ENCODE results near the gene GRM7.

GRM7 gene

DNA sequence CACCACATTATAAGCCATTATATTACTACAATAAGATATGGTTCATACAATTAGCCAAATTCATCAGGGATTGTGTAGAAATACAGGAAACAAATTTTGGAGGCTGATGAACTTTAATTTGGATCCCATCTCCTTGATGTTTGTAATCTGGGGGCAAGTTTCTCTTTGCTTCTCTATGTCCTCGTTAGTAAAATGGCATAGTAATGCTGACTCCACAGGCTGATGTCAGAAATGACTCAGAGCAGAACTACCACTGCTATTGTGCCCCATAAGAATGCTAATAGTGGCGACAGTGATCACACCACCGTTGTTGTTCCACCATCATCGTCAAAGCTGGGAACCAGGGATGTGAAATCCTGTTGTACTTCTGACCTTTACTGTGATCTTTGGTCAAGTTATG lies 918.4 kb downstream of the GRM7 start (continued):
- TF ChIP-seq, protein P1, sequence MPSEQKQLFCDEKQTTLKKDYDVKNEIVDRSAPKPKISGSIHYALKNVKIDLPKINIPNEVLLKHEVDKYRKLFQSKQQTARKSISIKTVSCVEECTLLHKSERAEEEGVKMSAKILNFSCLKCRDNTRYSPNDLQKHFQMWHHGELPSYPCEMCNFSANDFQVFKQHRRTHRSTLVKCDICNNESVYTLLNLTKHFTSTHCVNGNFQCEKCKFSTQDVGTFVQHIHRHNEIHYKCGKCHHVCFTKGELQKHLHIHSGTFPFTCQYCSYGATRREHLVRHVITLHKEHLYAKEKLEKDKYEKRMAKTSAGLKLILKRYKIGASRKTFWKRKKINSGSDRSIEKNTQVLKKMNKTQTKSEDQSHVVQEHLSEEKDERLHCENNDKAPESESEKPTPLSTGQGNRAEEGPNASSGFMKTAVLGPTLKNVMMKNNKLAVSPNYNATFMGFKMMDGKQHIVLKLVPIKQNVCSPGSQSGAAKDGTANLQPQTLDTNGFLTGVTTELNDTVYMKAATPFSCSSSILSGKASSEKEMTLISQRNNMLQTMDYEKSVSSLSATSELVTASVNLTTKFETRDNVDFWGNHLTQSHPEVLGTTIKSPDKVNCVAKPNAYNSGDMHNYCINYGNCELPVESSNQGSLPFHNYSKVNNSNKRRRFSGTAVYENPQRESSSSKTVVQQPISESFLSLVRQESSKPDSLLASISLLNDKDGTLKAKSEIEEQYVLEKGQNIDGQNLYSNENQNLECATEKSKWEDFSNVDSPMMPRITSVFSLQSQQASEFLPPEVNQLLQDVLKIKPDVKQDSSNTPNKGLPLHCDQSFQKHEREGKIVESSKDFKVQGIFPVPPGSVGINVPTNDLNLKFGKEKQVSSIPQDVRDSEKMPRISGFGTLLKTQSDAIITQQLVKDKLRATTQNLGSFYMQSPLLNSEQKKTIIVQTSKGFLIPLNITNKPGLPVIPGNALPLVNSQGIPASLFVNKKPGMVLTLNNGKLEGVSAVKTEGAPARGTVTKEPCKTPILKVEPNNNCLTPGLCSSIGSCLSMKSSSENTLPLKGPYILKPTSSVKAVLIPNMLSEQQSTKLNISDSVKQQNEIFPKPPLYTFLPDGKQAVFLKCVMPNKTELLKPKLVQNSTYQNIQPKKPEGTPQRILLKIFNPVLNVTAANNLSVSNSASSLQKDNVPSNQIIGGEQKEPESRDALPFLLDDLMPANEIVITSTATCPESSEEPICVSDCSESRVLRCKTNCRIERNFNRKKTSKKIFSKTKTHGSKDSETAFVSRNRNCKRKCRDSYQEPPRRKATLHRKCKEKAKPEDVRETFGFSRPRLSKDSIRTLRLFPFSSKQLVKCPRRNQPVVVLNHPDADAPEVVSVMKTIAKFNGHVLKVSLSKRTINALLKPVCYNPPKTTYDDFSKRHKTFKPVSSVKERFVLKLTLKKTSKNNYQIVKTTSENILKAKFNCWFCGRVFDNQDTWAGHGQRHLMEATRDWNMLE (tag by site-specific recombination; conservative IDR thresholded peaks at IDR 0.05; ENCODE audit: low read depth) = no peak
- no peak for TF ChIP-seq ZNF292 (tag by site-specific recombination; IDR thresholded peaks at IDR 0.05; ENCODE audit: borderline replicate concordance, low read depth)
- TF ChIP-seq, protein P2, sequence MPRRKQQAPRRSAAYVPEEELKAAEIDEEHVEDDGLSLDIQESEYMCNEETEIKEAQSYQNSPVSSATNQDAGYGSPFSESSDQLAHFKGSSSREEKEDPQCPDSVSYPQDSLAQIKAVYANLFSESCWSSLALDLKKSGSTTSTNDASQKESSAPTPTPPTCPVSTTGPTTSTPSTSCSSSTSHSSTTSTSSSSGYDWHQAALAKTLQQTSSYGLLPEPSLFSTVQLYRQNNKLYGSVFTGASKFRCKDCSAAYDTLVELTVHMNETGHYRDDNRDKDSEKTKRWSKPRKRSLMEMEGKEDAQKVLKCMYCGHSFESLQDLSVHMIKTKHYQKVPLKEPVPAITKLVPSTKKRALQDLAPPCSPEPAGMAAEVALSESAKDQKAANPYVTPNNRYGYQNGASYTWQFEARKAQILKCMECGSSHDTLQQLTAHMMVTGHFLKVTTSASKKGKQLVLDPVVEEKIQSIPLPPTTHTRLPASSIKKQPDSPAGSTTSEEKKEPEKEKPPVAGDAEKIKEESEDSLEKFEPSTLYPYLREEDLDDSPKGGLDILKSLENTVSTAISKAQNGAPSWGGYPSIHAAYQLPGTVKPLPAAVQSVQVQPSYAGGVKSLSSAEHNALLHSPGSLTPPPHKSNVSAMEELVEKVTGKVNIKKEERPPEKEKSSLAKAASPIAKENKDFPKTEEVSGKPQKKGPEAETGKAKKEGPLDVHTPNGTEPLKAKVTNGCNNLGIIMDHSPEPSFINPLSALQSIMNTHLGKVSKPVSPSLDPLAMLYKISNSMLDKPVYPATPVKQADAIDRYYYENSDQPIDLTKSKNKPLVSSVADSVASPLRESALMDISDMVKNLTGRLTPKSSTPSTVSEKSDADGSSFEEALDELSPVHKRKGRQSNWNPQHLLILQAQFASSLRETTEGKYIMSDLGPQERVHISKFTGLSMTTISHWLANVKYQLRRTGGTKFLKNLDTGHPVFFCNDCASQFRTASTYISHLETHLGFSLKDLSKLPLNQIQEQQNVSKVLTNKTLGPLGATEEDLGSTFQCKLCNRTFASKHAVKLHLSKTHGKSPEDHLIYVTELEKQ (tag by site-specific recombination; IDR thresholded peaks at IDR 0.05; ENCODE audit: borderline replicate concordance) = no peak
- no peak for TF ChIP-seq ZNF585B (tag by site-specific recombination; IDR thresholded peaks at IDR 0.05)
- TF ChIP-seq ZNF521 (tag by site-specific recombination; IDR thresholded peaks at IDR 0.05) = no peak
- TF ChIP-seq MZF1 (tag by site-specific recombination; IDR thresholded peaks at IDR 0.05; ENCODE audit: borderline replicate concordance) = no peak
- no peak for TF ChIP-seq ZNF529 (tag by site-specific recombination; IDR thresholded peaks at IDR 0.05; ENCODE audit: insufficient replicate concordance)

GRCh38 chr3:7781395-7781794 lies 920.5 kb downstream of the GRM7 start:
- ChIA-PET CTCF (no interaction called here), POLR2A (no interaction called here)
- H3K36me3 ChIP-seq (ENCODE audit: control insufficient read depth in 2 of 2, insufficient read depth in 1 of 2, low read length in 2 of 2) = no peaks in the 10 kb centered on the region
- no peaks in the 10 kb centered on the region for H3K9me3 ChIP-seq (ENCODE audit: control insufficient read depth, insufficient read depth, low read depth, low read length)
- H3K4me3 ChIP-seq (ENCODE audit: low read depth, low read length) = no peak overlapping the region
- no peaks in the 10 kb centered on the region for H3K4me1 ChIP-seq (ENCODE audit: control insufficient read depth, insufficient read depth, low read length)
- no peak overlapping the region for H3K27ac ChIP-seq (ENCODE audit: extremely low read depth, low read depth, low read length)
- TF ChIP-seq ZNF768 (tag by site-specific recombination; IDR thresholded peaks at IDR 0.05) (no peak), ZNF514 (tag by site-specific recombination; IDR thresholded peaks at IDR 0.05) (no peak), ZNF398 (tag by site-specific recombination; IDR thresholded peaks at IDR 0.05) (no peak)

DNA sequence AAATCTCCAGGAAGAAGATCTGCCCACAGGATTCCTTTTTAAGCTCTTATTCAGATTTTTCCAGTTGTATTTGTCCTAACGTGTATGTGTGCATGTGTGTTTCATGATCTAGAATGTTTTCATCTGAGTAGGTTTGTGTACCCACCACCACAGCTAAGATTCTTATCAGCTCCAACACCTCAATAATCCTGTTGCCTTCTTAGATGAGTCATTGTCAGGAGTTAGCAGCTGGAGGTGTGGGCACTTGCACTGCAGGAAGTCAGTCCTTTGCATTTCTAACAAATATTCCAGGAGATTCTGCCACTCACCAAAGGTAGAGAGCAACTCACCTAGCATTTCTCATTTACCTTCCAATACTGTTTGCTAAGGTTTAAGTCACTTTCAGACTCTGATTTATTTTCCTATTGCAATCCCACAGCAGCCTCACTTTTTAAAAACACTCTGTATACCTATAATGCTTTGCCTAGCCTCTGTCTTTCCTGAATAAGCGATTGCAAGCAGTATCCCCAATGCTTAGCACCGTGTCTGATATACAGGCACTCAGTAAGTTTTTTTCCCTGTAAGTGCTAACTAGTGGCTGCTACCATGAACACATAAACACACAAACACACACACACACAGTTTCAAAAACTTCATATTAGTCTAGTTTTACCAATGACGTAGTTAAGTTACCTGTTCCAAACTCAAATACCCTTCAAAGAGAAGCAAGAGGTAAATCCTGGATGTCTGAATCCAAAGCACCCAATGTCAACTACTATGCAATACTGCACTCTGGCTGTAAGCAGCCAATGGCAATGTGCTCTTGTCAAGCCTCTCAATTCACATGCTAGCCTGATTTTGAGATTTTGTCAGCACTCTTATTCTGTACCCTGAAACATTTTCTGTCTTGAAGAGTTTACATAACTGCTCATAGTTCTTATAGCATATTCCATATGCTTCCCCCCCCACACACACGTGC lies 927.2 kb downstream of the GRM7 start:
- Histone ChIP-seq H3K4me3 (ENCODE audit: low read depth, low read length) (no peak overlapping the region), H3K27ac (ENCODE audit: extremely low read depth, low read depth, low read length) (no peak overlapping the region), H3K36me3 (ENCODE audit: control insufficient read depth in 2 of 2, insufficient read depth in 1 of 2, low read length in 2 of 2) (no peaks in the 10 kb centered on the region), H3K4me1 (ENCODE audit: control insufficient read depth, insufficient read depth, low read length) (no peaks in the 10 kb centered on the region), H3K9me3 (ENCODE audit: control insufficient read depth, insufficient read depth, low read depth, low read length) (no peaks in the 10 kb centered on the region)
- TF ChIP-seq ZNF544 (tag by site-specific recombination; IDR thresholded peaks at IDR 0.05) (no peak), ZNF391 (tag by site-specific recombination; IDR thresholded peaks at IDR 0.05; ENCODE audit: borderline replicate concordance, low read depth) (no peak)
- ChIA-PET POLR2A (no interaction called here), CTCF (interaction anchor here (1.1 kb wide), 1 partner anchor 9 kb away, joined by 4 read pairs; no protein-coding TSS in a partner anchor)
